SJCRH30 (cell line): Measurements from ENCODE around the gene ZMIZ2. TPM values are rescaled to one million over a fixed set of nuclear protein-coding genes. Genes with fewer than 3 reads are reported as not detected.
"Not testable (repeated sequence)": the region's sequence is repeated elsewhere in the genome, so short reads cannot be mapped to it uniquely, and the experiment has no call there.

Experiments used
- DNase-seq, 2 experiments: peaks; one replicate each; pipeline ENCODE4 v3.0.0-alpha.2; 2015 to 2020
- H3K27ac ChIP-seq: fragments of 250-450 bp; sonication (Bioruptor Pico); 2 replicates; pipeline ENCODE4 v1.5.1; 2020; ENCODE audit warnings: mild to moderate bottlenecking, moderate library complexity
- H3K27me3 ChIP-seq: fragments of 250-450 bp; sonication (Bioruptor Pico); 2 replicates; pipeline ENCODE4 v1.5.1; 2020; ENCODE audit warnings: mild to moderate bottlenecking, moderate library complexity
- H3K36me3 ChIP-seq: fragments of 250-450 bp; sonication (Bioruptor Pico); 2 replicates; pipeline ENCODE4 v1.5.1; 2020; ENCODE audit warnings: mild to moderate bottlenecking, moderate library complexity
- H3K4me1 ChIP-seq: fragments of 250-450 bp; sonication (Bioruptor Pico); 2 replicates; pipeline ENCODE4 v1.5.1; 2020; ENCODE audit warnings: mild to moderate bottlenecking, moderate library complexity
- H3K4me3 ChIP-seq: fragments of 250-450 bp; sonication (Bioruptor Pico); 2 replicates; pipeline ENCODE4 v1.5.1; 2020; ENCODE audit warnings: mild to moderate bottlenecking, moderate library complexity
- H3K9me3 ChIP-seq: fragments of 250-450 bp; sonication (Bioruptor Pico); replicated peaks from 2 replicates; pipeline ENCODE4 v1.5.1; 2020; ENCODE audit warnings: mild to moderate bottlenecking, moderate library complexity
- total RNA-seq: library from RNA; depleted of rRNA; stranded (reverse); fragments of >200 nt; shearing (Covaris generic); gene quantifications from 2 replicates; pipeline ENCODE4 v1.2.3, GENCODE V29; 2014; rRNA removed

The ZMIZ2 gene
- total RNA-seq, result 9.0 and 13.3 TPM in 2 replicates

DNA sequence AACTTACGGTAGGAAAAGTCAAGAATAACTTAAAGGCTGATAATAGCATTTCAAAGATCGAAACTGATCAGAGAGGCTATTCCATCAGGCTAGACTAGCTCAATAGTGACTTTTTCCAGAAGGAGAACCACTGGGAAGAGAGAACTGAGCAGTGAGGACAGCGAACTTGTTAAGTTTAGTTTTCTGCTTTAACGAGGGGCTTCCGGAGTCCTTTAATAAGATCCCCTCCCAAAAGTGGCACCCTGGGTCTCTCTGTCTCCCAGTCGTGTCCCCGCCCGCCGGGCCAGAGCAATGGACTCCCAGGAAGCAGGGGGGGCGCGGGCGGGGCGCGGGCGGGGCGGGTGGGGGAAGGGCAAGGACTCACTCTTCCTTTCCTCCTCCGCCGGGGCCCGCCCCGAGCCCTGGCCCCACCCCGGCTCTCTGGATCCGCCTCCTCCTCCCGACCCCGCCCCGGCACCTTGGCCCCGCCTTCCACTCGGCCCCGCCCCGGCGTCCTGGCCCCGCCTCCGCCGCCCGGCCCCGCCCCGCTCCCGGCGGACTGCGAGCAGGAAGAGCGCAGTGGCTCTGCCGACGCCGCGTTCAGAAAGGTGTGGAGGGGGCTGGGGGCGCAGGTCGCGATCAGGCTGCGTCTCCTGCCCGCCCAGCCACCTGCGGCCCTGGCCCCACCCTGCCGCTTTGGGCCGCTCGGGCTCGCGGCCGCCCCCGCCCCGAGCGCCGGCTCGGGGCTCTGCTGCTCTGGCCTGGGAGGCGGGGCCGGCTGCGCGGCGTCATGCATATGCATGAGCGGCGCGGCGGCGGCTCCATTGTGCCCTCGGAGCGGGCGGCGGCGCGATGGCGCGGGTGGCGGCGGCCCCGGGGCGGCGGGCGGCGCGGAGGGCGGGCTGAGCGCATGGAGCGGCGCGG lies at the start of gene ZMIZ2:
ZMIZ2 (plus strand) TSS at position 803 of the 903 bp plus-strand sequence. CDS start 7,403 bp downstream, outside the sequence.
- Histone ChIP-seq H3K36me3 (no peaks in the 10 kb centered on the region), H3K9me3 (no peaks in the 10 kb centered on the region), H3K4me3 (peak within 1 kb of the TSS; percentile 99), H3K4me1 (peaks cover 5% of the 10 kb centered on the region; the same call in 1 of the 2 replicates), H3K27ac (peak within 1 kb of the TSS; percentile 53; the same call in 1 of the 2 replicates), H3K27me3 (no peaks in the 10 kb centered on the region)
- DNase-seq, result peak; percentile 93 to 94

GRCh38 chr7:44699598-44699997 lies 49.0 kb upstream of the ZMIZ2 start:
- DNase-seq, H3K4me1 ChIP-seq, H3K9me3 ChIP-seq, H3K4me3 ChIP-seq, H3K27ac ChIP-seq, H3K27me3 ChIP-seq: not testable (repeated sequence)
- H3K36me3 ChIP-seq, result peaks cover 40% of the 10 kb centered on the region

- no peak overlapping the region for H3K27ac ChIP-seq
- no peak for DNase-seq
- H3K27me3 ChIP-seq, result no peaks in the 10 kb centered on the region
- peaks cover 40% of the 10 kb centered on the region for H3K36me3 ChIP-seq
- no peaks in the 10 kb centered on the region for H3K4me1 ChIP-seq
- H3K9me3 ChIP-seq, result no peaks in the 10 kb centered on the region; the same call in 1 of the 2 replicates
- H3K4me3 ChIP-seq, result no peak overlapping the region
Observed at GRCh38 chr7:44700322-44700721, 48.3 kb upstream of the ZMIZ2 start.

- not testable (repeated sequence) for DNase-seq, H3K27ac ChIP-seq, H3K9me3 ChIP-seq, H3K4me1 ChIP-seq, H3K27me3 ChIP-seq, H3K4me3 ChIP-seq
- peaks cover 25% of the 10 kb centered on the region for H3K36me3 ChIP-seq
Observed at GRCh38 chr7:44703391-44703790, 45.3 kb upstream of the ZMIZ2 start.

DNA sequence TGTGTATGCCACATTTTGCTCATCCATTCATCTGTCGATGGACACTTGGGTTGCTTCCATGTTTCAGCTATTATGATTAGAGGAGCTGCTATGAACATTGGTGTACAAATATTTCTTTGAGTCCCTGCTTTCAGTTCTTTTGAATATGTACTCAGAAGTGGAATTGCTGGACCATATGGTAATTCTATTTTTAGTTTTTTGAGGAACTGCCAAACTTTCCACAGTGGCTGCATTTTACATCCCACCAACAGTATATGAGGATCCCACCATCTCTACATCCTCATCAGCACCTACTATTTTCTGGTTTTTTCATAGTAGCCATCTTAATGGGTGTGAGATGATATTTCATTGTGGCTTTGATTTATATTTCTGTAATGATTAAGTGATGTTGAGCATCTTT lies 44.7 kb upstream of the ZMIZ2 start:
- DNase-seq, result no peak
- Histone ChIP-seq H3K4me3 (no peak overlapping the region), H3K9me3 (no peaks in the 10 kb centered on the region; the same call in 1 of the 2 replicates), H3K36me3 (peaks cover 22% of the 10 kb centered on the region), H3K27ac (no peak overlapping the region), H3K4me1 (no peaks in the 10 kb centered on the region), H3K27me3 (no peaks in the 10 kb centered on the region)

DNA sequence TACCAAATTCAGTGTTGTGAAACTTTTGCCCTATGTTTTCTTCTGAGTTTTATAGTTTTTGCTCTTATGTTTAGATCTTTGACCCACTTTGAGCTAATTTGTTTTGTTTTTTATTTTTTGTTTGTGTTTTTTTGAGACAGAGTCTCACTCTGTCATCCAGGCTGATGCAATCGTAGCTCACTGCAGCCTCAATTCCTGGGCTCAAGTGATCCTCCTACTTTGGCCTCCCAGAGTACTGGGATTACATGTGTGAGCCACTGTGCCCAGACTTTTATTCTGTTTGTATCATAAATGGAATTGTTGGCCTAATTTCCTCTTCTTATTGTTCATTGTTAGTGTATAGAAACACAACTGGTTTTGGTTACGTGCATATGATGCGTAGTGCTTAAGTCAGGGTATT lies 43.2 kb upstream of the ZMIZ2 start:
- Histone ChIP-seq H3K36me3 (peaks cover 10% of the 10 kb centered on the region), H3K4me3 (no peak overlapping the region)
- no peak for DNase-seq

GRCh38 chr7:44706788-44707557 lies 41.7 kb upstream of the ZMIZ2 start:
- no peaks in the 10 kb centered on the region for H3K27me3 ChIP-seq
- no peak for DNase-seq
- H3K4me1 ChIP-seq, result no peaks in the 10 kb centered on the region
- peaks cover 4% of the 10 kb centered on the region; the same call in 1 of the 2 replicates for H3K36me3 ChIP-seq
- no peaks in the 10 kb centered on the region; the same call in 1 of the 2 replicates for H3K9me3 ChIP-seq
- no peak overlapping the region for H3K4me3 ChIP-seq
- H3K27ac ChIP-seq, result no peak overlapping the region

More for the DNA sequence above, 43.2 kb upstream of the ZMIZ2 start:
- no peaks in the 10 kb centered on the region; the same call in 1 of the 2 replicates for H3K9me3 ChIP-seq
- H3K27me3 ChIP-seq, result no peaks in the 10 kb centered on the region
- H3K27ac ChIP-seq, result no peak overlapping the region
- H3K4me1 ChIP-seq, result no peaks in the 10 kb centered on the region

DNA sequence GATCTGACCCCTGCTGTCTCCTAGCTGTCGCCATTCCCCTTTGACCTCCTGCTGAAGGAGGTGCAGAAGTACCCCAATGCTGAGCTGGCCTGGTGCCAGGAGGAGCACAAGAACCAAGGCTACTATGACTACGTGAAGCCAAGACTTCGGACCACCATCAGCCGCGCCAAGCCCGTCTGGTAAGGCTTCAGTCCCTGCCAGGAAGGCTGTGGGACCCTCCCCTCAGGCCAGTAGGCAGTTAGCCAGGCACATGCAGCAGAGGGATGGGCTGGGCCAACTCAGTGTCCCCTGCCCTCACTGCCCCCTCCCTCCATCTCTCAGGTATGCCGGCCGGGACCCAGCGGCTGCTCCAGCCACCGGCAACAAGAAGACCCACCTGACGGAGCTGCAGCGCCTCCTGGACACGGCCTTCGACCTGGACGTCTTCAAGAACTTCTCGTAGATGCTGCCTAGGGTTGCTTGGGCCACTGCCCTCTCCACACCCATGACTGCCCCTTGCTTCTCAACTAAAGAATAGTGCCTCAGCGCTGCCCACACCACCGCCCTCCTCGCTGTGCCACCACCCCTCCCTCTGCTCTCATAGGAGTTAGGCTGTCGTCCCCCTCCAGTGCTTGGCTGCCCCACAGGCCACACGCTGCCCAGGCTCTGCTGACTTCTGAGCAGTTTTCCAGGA lies 41.0 kb upstream of the ZMIZ2 start:
- DNase-seq, result no peak
- no peaks in the 10 kb centered on the region; the same call in 1 of the 2 replicates for H3K36me3 ChIP-seq
- H3K4me3 ChIP-seq, result no peak overlapping the region
- no peaks in the 10 kb centered on the region for H3K4me1 ChIP-seq
- no peaks in the 10 kb centered on the region; the same call in 1 of the 2 replicates for H3K9me3 ChIP-seq
- H3K27me3 ChIP-seq, result no peaks in the 10 kb centered on the region
- H3K27ac ChIP-seq, result no peak overlapping the region

- no peaks in the 10 kb centered on the region; the same call in 1 of the 2 replicates for H3K36me3 ChIP-seq
- no peaks in the 10 kb centered on the region for H3K4me1 ChIP-seq
- no peaks in the 10 kb centered on the region; the same call in 1 of the 2 replicates for H3K9me3 ChIP-seq
- no peaks in the 10 kb centered on the region for H3K27me3 ChIP-seq
- H3K4me3 ChIP-seq, result no peak overlapping the region
- no peak for DNase-seq
- no peak overlapping the region for H3K27ac ChIP-seq
Observed at GRCh38 chr7:44709011-44709915, 39.4 kb upstream of the ZMIZ2 start.

DNA sequence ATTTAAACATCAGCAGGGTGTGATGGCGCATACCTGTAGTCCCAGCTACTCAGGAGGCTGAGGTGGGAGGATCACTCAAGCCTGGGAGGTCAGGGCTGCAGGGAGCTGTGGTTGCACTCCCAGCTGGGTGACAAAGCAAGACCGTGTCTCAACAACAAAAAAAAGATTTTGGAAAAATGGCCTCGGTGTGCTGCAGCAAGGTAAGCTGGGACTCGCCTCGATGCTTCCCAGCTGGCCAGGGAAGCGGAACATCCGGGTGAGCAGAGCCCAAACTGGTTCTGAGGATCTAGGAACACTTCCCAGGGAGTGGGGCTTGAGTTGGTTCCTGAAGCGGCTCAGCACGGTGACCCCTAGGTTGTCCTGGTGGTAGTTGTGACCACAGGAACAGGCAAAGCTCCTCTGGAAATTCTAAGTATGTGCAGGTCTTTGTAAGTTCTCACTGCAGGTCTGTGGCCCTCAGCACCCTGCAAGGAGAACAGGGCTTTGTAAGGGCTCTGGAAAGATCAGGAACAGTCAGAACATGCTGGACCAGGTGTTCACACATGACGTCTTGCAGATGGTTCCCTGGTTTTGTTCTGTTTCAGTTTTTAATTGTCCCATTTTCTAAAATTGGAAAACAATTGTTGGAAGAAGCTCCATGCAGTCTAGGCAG lies 38.6 kb upstream of the ZMIZ2 start:
- Histone ChIP-seq H3K36me3 (no peaks in the 10 kb centered on the region; the same call in 1 of the 2 replicates), H3K27me3 (no peaks in the 10 kb centered on the region), H3K9me3 (no peaks in the 10 kb centered on the region), H3K4me1 (no peaks in the 10 kb centered on the region), H3K4me3 (no peak overlapping the region), H3K27ac (0 out of 2 replicates have a peak overlapping the region, but pooled peaks have one; percentile 0)
- DNase-seq, result no peak

GRCh38 chr7:44711528-44711927 lies 37.1 kb upstream of the ZMIZ2 start:
- H3K36me3 ChIP-seq, result no peaks in the 10 kb centered on the region; the same call in 1 of the 2 replicates
- no peak overlapping the region for H3K4me3 ChIP-seq
- DNase-seq, result no peak

DNA sequence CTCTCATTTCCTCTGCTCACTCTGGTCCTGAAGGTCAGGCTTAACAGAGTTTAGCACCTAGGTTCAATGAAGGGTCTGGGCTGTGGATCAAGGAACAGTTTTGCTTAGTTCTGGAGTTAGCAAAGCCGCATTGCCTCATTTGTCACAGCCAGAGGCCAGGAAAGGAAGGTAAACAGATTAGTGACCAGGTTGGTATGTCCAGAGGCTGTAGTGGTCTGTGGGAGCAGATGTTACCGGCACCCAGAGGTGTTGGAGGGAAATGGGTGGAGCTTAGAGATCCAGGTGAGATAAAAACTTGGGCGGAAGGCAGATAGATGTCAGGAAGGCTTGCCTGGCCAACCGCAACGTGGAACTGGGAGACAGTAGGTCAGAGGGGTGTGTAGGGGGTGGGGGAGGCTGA lies 36.6 kb upstream of the ZMIZ2 start:
- Histone ChIP-seq H3K9me3 (no peaks in the 10 kb centered on the region), H3K27ac (no peak overlapping the region), H3K27me3 (no peaks in the 10 kb centered on the region), H3K36me3 (no peaks in the 10 kb centered on the region; the same call in 1 of the 2 replicates), H3K4me1 (no peaks in the 10 kb centered on the region), H3K4me3 (no peak overlapping the region)
- DNase-seq, result no peak

More at GRCh38 chr7:44711528-44711927, 37.1 kb upstream of the ZMIZ2 start:
- H3K4me1 ChIP-seq, result no peaks in the 10 kb centered on the region
- no peak overlapping the region for H3K27ac ChIP-seq
- H3K27me3 ChIP-seq, result no peaks in the 10 kb centered on the region
- no peaks in the 10 kb centered on the region for H3K9me3 ChIP-seq

GRCh38 chr7:44713141-44713540 lies 35.5 kb upstream of the ZMIZ2 start:
- Histone ChIP-seq H3K4me1 (no peaks in the 10 kb centered on the region), H3K27me3 (no peaks in the 10 kb centered on the region), H3K36me3 (no peaks in the 10 kb centered on the region), H3K4me3 (no peak overlapping the region), H3K9me3 (no peaks in the 10 kb centered on the region), H3K27ac (no peak overlapping the region)
- no peak for DNase-seq
